Fibroblast of villous mesenchyme (primary cell): ENCODE measurements around the gene BICDL1. TPM values are rescaled to one million over a fixed set of nuclear protein-coding genes. Genes with fewer than 3 reads are reported as not detected.
A peak's percentile ranks its signal among the peaks of the same experiment; 100 is the strongest.
"Not testable (repeated sequence)": the region's sequence is repeated elsewhere in the genome, so short reads cannot be mapped to it uniquely, and the experiment has no call there.

Experiments
- DNase-seq: peaks from one replicate; pipeline ENCODE4 v3.0.0-alpha.2; 2010; ENCODE audit warnings: low read depth
- H3K4me3 ChIP-seq: 2 replicates; pipeline ENCODE4 v1.5.1; 2011; ENCODE audit warnings: low read depth, mild to moderate bottlenecking, low read length
- CTCF ChIP-seq: IDR thresholded peaks from 2 replicates; pipeline ENCODE4 v1.5.1; 2012; ENCODE audit warnings: low read depth, mild to moderate bottlenecking, low read length; ENCODE audit not compliant: insufficient read depth
- total RNA-seq: library from RNA; depleted of rRNA; stranded (reverse); fragments of >200 nt; gene quantifications from 2 replicates; pipeline ENCODE4 v1.2.3, GENCODE V29; 2012

BICDL1 gene
- total RNA-seq, 1 donor = 1.7 TPM

- TF ChIP-seq CTCF = no peak
- peak; percentile 7 for DNase-seq
- H3K4me3 ChIP-seq = no peak overlapping the region
Measured at GRCh38 chr12:120013659-120014380, 24.8 kb downstream of the BICDL1 start.

GRCh38 chr12:120014381-120014735, 25.3 kb downstream of the BICDL1 start:
- DNase-seq, H3K4me3 ChIP-seq: not testable (repeated sequence)

GRCh38 chr12:120015313-120015712, 26.3 kb downstream of the BICDL1 start:
- no peak overlapping the region for H3K4me3 ChIP-seq
- DNase-seq = no peak
- no peak for TF ChIP-seq CTCF

DNA sequence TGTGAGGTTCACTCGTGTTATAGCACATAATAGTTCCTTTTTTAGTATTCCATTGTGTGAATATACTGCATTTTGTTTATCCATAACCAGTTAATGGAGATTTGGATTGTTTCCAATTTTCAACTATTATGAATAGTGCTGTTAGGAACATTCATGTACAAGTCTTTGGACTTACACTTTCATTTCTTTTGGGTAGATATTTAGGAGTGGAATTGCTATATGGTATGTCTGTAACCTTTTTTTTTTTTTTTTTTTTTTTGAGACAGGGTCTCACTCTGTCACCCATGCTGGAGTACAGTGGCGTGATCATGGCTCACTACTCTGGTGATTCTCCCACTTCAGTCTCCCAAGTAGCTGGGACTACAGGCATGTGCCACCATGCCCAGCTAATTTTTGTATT, 27.2 kb downstream of the BICDL1 start:
- not testable (repeated sequence) for H3K4me3 ChIP-seq, DNase-seq

DNA sequence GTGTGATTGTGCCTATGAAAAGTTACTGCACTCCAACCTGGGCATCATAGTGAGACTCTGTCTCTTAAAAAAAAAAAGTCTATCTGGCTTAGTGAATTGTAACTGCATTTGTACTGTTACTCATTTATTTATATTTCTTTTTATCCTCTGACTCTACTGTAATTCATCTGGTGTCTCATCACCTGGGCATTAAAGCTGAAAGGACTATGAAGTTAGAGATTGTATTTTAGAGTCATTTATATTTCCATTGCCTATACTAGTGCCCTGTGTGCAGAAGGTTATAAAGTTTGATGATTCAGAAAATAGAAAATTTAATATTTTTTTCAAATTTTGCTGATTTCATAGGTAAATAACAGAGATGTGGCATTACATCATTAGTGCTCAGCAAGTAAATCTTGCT, 30.2 kb downstream of the BICDL1 start:
- no peak overlapping the region for H3K4me3 ChIP-seq
- no peak for DNase-seq
- no peak for TF ChIP-seq CTCF

DNA sequence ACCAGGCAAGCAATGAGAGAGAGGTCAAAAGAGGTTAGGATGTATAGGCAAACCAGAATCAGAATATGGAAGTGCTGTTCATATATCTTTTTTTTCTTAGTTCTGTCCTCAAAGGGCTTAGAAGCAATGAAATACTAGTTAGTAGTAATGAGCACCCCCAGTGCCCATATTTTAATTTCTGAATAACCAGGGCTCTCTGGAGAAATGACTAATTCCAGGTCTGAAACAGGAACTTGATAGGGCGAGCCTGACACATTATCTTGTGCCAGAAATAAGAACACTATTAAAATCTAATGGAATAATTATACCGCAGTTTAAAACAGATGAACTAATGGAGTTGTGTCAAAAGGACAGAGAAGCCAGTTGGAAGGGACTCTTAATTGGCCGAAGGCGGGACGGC, 30.9 kb downstream of the BICDL1 start:
- no peak for DNase-seq
- no peak for TF ChIP-seq CTCF
- no peak overlapping the region for H3K4me3 ChIP-seq

GRCh38 chr12:120024193-120024592, 35.2 kb downstream of the BICDL1 start:
- TF ChIP-seq CTCF = no peak
- no peak for DNase-seq
- H3K4me3 ChIP-seq = no peak overlapping the region

DNA sequence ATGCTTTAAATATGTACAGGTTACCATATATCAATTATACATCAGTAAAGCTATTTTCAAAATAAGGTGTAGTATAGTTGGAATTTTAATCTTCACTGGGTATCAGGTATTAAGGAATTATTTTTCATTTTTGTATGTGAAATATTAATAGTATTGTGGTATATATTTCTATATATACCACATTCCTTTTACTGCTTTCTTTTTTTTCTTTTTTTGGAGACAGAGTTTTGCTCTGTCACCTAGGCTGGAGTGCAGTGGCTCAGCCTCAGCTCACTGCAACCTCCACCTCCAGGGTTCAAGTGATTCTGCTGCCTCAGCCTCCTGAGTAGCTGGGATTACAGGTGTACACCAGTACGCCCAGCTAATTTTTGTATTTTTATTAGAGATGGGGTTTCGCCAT, 36.6 kb downstream of the BICDL1 start:
- TF ChIP-seq CTCF = no peak
- DNase-seq = no peak
- no peak overlapping the region for H3K4me3 ChIP-seq
